ENCODE results near the gene MDGA2. TPM values are rescaled to one million over a fixed set of nuclear protein-coding genes. Genes with fewer than 3 reads are reported as not detected.

MDGA2 gene
- total and polyA plus RNA-seq, 2 donors (not counting 1 experiment from before 2014, with no cell fraction given) = not detected

DNA sequence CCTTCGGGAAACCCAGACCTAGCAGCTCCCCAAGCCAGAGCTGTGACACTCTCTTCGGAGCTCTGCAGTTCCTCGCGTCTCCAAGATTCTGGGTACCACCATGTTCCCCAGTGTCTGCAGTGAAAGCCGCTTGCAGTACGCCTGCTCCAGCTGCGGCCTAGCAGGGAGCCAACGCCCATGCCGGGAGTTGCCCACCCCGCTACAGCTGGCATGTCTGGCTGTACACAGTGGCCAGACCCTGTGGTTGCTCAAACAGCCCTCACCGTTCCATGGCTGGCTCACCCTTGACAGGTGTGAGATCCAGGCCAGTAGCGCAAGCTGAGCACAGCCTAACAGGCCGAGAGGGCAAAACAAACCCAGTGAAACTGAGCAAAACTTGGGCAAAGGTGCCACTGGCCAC lies 520.0 kb downstream of the MDGA2 start:
- Histone ChIP-seq H3K27me3 (ENCODE audit: control insufficient read depth, insufficient read depth, low read length) (no peaks in the 10 kb centered on the region), H4K20me1 (ENCODE audit: control insufficient read depth, extremely low read depth, insufficient read depth, low read length) (no peaks in the 10 kb centered on the region)

DNA sequence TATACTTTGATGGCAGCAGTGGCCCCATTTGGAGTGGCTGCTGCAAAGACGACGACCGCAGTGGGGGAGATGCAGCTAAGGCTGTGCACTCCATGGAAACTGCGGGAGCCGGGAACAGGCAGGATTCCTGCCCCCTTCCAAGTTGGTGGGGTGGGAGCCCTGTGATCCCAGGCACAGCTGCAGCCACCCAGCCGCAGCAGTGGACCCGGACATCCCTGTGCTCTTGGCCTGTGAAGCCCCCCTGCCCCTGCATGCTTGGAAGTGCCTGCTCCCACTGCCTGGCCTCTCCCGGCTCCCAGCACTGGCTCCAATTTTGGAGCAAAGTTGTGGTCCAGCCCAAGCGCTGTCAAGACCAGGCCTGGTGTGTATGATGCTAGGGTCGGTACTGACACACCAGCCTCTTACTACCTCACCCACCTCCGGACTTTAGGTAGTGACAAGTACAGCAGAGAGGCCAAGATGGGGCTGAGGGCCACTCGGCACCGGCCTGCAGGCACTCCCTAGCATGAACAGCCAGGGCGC lies 521.1 kb downstream of the MDGA2 start:
- H3K4me2 ChIP-seq (ENCODE audit: extremely low read depth, insufficient read depth, low read length) = no peak overlapping the region
- H3K79me2 ChIP-seq (ENCODE audit: control insufficient read depth, insufficient read depth, low read length) = no peaks in the 10 kb centered on the region
- no peaks in the 10 kb centered on the region for H3K4me1 ChIP-seq (ENCODE audit: control insufficient read depth, extremely low read depth, insufficient read depth, low read length)
- no peak overlapping the region for H3K27ac ChIP-seq (ENCODE audit: insufficient read depth, low read length)
- TF ChIP-seq EZH2 (IDR thresholded peaks at IDR 0.05; ENCODE audit: low read length, missing control alignments) = no peak
- TF ChIP-seq CTCF (conservative IDR thresholded peaks at IDR 0.05 in 1 of 2, IDR thresholded peaks at IDR 0.05 in 1 of 2; ENCODE audit: low read depth in 1 of 2, low read length in 2 of 2) = no peak
- H3K36me3 ChIP-seq (ENCODE audit: control insufficient read depth, insufficient read depth, low read length) = no peaks in the 10 kb centered on the region
- H4K20me1 ChIP-seq (ENCODE audit: control insufficient read depth, extremely low read depth, insufficient read depth, low read length) = no peaks in the 10 kb centered on the region
- H3K9me3 ChIP-seq (ENCODE audit: control insufficient read depth, insufficient read depth, low read depth, low read length) = no peaks in the 10 kb centered on the region
- no peak overlapping the region for H3K4me3 ChIP-seq (replicated peaks in 1 of 4; ENCODE audit: control extremely low read depth in 1 of 4, insufficient read depth in 1 of 4, low read depth in 3 of 4, low read length in 4 of 4)
- no peak for DNase-seq (ENCODE audit: low read depth in 2 of 2)
- H3K9ac ChIP-seq (ENCODE audit: insufficient read depth, low read length) = no peak overlapping the region
- H2AFZ ChIP-seq (ENCODE audit: low read length) = no peak overlapping the region
- H3K27me3 ChIP-seq (ENCODE audit: control insufficient read depth, insufficient read depth, low read length) = no peaks in the 10 kb centered on the region

More for the DNA sequence above, 520.0 kb downstream of the MDGA2 start:
- Histone ChIP-seq H3K4me2 (ENCODE audit: extremely low read depth, insufficient read depth, low read length) (no peak overlapping the region), H3K9me3 (ENCODE audit: control insufficient read depth, insufficient read depth, low read depth, low read length) (no peaks in the 10 kb centered on the region), H3K4me1 (ENCODE audit: control insufficient read depth, extremely low read depth, insufficient read depth, low read length) (no peaks in the 10 kb centered on the region), H3K4me3 (replicated peaks in 1 of 4; ENCODE audit: control extremely low read depth in 1 of 4, insufficient read depth in 1 of 4, low read depth in 3 of 4, low read length in 4 of 4) (no peak overlapping the region), H3K27ac (ENCODE audit: insufficient read depth, low read length) (no peak overlapping the region), H3K79me2 (ENCODE audit: control insufficient read depth, insufficient read depth, low read length) (no peaks in the 10 kb centered on the region), H3K9ac (ENCODE audit: insufficient read depth, low read length) (no peak overlapping the region), H2AFZ (ENCODE audit: low read length) (no peak overlapping the region), H3K36me3 (ENCODE audit: control insufficient read depth, insufficient read depth, low read length) (no peaks in the 10 kb centered on the region)
- no peak for DNase-seq (ENCODE audit: low read depth in 2 of 2)
- no peak for TF ChIP-seq CTCF (conservative IDR thresholded peaks at IDR 0.05 in 1 of 2, IDR thresholded peaks at IDR 0.05 in 1 of 2; ENCODE audit: low read depth in 1 of 2, low read length in 2 of 2)

DNA sequence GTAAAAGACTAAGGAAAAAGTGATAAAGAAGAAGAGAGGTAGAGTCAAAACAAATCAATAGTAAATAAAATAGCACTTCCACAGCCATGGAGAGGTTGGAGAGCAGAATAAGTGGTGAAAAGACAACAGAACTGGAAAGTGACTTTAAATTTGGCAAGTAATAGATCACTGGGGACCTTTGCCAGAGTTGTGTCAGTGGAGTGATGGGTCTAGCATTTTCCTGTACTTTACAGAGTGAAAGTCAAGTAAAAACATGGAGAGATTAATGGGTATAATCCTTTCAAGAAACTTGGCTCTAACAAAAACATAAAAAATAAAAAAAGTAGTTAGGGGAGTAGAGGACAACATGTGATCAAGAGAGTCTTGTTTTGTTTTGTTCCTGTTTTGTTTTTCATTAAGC lies 521.7 kb downstream of the MDGA2 start:
- DNase-seq (ENCODE audit: low read depth in 2 of 2) = no peak
- Histone ChIP-seq H4K20me1 (ENCODE audit: control insufficient read depth, extremely low read depth, insufficient read depth, low read length) (no peaks in the 10 kb centered on the region), H3K4me2 (ENCODE audit: extremely low read depth, insufficient read depth, low read length) (no peak overlapping the region)

More for the DNA sequence above, 521.7 kb downstream of the MDGA2 start:
- no peak overlapping the region for H2AFZ ChIP-seq (ENCODE audit: low read length)
- H3K9ac ChIP-seq (ENCODE audit: insufficient read depth, low read length) = no peak overlapping the region
- TF ChIP-seq EZH2 (IDR thresholded peaks at IDR 0.05; ENCODE audit: low read length, missing control alignments) = no peak
- no peak for TF ChIP-seq CTCF (conservative IDR thresholded peaks at IDR 0.05 in 1 of 2, IDR thresholded peaks at IDR 0.05 in 1 of 2; ENCODE audit: low read depth in 1 of 2, low read length in 2 of 2)
- H3K79me2 ChIP-seq (ENCODE audit: control insufficient read depth, insufficient read depth, low read length) = no peaks in the 10 kb centered on the region
- H3K4me1 ChIP-seq (ENCODE audit: control insufficient read depth, extremely low read depth, insufficient read depth, low read length) = no peaks in the 10 kb centered on the region
- no peak overlapping the region for H3K27ac ChIP-seq (ENCODE audit: insufficient read depth, low read length)
- H3K4me3 ChIP-seq (replicated peaks in 1 of 4; ENCODE audit: control extremely low read depth in 1 of 4, insufficient read depth in 1 of 4, low read depth in 3 of 4, low read length in 4 of 4) = no peak overlapping the region
- no peaks in the 10 kb centered on the region for H3K36me3 ChIP-seq (ENCODE audit: control insufficient read depth, insufficient read depth, low read length)
- H3K27me3 ChIP-seq (ENCODE audit: control insufficient read depth, insufficient read depth, low read length) = no peaks in the 10 kb centered on the region
- H3K9me3 ChIP-seq (ENCODE audit: control insufficient read depth, insufficient read depth, low read depth, low read length) = no peaks in the 10 kb centered on the region
